Endothelial cell (in vitro differentiated cells): ENCODE measurements around the gene STON1. TPM values are rescaled to one million over a fixed set of nuclear protein-coding genes. Genes with fewer than 3 reads are reported as not detected.
"Not testable (repeated sequence)": the region's sequence is repeated elsewhere in the genome, so short reads cannot be mapped to it uniquely, and the experiment has no call there.

Experiments used
- DNase-seq: peaks from one replicate; pipeline ENCODE4 v3.0.0; 2021; ENCODE audit warnings: low spot score
- H3K27ac Mint-ChIP-seq: one replicate; pipeline ENCODE4 v1.8.0; 2021; ENCODE audit warnings: mixed read lengths, inconsistent platforms; ENCODE audit not compliant: unreplicated experiment
- H3K27me3 Mint-ChIP-seq: one replicate; pipeline ENCODE4 v1.8.0; 2021; ENCODE audit warnings: mild to moderate bottlenecking, moderate library complexity, mixed read lengths, inconsistent platforms; ENCODE audit not compliant: unreplicated experiment
- H3K36me3 Mint-ChIP-seq: one replicate; pipeline ENCODE4 v1.8.0; 2021; ENCODE audit warnings: mild to moderate bottlenecking, low read depth, mixed read lengths, inconsistent platforms; ENCODE audit not compliant: unreplicated experiment
- H3K4me1 Mint-ChIP-seq: one replicate; pipeline ENCODE4 v1.8.0; 2021; ENCODE audit warnings: mild to moderate bottlenecking, mixed read lengths, inconsistent platforms; ENCODE audit not compliant: unreplicated experiment
- H3K4me3 Mint-ChIP-seq: one replicate; pipeline ENCODE4 v1.8.0; 2021; ENCODE audit warnings: mild to moderate bottlenecking, mixed read lengths, inconsistent platforms; ENCODE audit not compliant: unreplicated experiment
- H3K9me3 Mint-ChIP-seq: one replicate; pipeline ENCODE4 v1.8.0; 2021; ENCODE audit warnings: mixed read lengths, inconsistent platforms; ENCODE audit not compliant: unreplicated experiment
- total RNA-seq: library from RNA; stranded (reverse); fragmentation: NEBNext Ultra II Directional; extraction: Animal tissue kit (Norgen Biotek cat#: 25700); gene quantifications from one replicate; pipeline ENCODE4 v1.2.1, GENCODE V29; 2021; ENCODE audit not compliant: unreplicated experiment
- TF ChIP-seq, protein P1 (sequence below): fragments of 200-600 bp; sonication (generic); IDR thresholded peaks from one replicate; pipeline ENCODE4 v1.5.0; 2021; ENCODE audit warnings: antibody characterized with exemption; ENCODE audit not compliant: unreplicated experiment

The STON1 gene
- total RNA-seq, 1 donor from 2014 or later = 3.1 TPM

DNA sequence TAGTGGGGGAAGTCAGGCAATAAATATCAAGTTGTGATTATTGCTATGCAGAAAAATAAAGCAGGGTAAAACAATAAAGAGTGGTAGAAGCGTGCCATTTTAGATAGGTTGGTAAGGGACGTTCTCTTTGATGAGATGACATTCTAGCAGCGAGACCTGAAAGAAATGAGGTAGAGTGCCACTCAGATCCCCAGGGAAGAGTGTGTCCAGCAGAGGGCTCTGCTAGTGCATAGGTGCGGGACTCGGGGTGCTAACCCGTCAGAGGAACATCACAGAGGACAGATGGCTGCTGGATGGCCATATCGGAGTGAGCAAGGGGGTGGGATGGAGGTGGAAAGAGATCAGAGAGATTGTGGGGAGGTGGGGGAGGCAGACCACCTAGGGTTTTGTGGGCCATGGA lies 71.4 kb downstream of the STON1 start:
- Mint-ChIP-seq H3K4me1 (no peaks in the 10 kb centered on the region), H3K27ac (no peak overlapping the region), H3K9me3 (no peaks in the 10 kb centered on the region), H3K36me3 (no peaks in the 10 kb centered on the region), H3K27me3 (no peaks in the 10 kb centered on the region), H3K4me3 (no peak overlapping the region)
- DNase-seq = peak; percentile 28
- TF ChIP-seq, protein P1, sequence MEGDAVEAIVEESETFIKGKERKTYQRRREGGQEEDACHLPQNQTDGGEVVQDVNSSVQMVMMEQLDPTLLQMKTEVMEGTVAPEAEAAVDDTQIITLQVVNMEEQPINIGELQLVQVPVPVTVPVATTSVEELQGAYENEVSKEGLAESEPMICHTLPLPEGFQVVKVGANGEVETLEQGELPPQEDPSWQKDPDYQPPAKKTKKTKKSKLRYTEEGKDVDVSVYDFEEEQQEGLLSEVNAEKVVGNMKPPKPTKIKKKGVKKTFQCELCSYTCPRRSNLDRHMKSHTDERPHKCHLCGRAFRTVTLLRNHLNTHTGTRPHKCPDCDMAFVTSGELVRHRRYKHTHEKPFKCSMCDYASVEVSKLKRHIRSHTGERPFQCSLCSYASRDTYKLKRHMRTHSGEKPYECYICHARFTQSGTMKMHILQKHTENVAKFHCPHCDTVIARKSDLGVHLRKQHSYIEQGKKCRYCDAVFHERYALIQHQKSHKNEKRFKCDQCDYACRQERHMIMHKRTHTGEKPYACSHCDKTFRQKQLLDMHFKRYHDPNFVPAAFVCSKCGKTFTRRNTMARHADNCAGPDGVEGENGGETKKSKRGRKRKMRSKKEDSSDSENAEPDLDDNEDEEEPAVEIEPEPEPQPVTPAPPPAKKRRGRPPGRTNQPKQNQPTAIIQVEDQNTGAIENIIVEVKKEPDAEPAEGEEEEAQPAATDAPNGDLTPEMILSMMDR = no peak

DNA sequence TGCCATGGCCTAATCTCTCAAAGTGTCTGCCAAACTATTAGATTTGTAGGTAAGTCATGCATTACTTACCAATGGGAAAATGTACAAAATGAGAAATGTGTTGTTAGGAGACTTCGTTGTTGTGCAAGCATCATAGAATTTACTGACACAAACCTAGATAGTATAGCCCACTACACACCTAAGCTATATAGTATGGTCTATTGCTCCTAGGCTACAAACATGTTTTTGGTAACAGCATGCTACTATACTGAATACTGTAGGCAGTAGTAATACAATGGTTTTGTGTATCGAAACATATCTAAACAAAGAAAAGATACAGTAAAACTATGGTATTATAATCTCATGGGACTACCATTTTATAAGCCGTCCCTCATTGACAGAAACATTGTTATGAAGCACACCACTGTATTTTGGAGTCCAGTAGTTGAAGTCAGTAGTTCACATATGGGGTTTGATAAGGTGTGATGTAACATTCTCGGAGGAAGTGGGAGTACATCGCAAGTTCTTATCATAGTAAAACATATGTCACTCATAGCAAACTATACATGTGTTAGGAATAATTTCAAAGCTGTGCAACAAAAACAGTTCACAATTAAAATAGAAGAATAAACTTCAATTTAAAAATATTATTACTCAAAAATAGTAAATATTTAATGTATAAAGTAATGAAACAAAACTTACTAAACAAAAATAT lies 75.7 kb downstream of the STON1 start:
- H3K4me3 Mint-ChIP-seq = no peak overlapping the region
- peaks cover 1% of the 10 kb centered on the region for H3K27me3 Mint-ChIP-seq
- no peaks in the 10 kb centered on the region for H3K4me1 Mint-ChIP-seq
- DNase-seq = no peak
- H3K36me3 Mint-ChIP-seq = no peaks in the 10 kb centered on the region
- no peak overlapping the region for H3K27ac Mint-ChIP-seq
- TF ChIP-seq, protein P1 = no peak
- H3K9me3 Mint-ChIP-seq = no peaks in the 10 kb centered on the region

DNA sequence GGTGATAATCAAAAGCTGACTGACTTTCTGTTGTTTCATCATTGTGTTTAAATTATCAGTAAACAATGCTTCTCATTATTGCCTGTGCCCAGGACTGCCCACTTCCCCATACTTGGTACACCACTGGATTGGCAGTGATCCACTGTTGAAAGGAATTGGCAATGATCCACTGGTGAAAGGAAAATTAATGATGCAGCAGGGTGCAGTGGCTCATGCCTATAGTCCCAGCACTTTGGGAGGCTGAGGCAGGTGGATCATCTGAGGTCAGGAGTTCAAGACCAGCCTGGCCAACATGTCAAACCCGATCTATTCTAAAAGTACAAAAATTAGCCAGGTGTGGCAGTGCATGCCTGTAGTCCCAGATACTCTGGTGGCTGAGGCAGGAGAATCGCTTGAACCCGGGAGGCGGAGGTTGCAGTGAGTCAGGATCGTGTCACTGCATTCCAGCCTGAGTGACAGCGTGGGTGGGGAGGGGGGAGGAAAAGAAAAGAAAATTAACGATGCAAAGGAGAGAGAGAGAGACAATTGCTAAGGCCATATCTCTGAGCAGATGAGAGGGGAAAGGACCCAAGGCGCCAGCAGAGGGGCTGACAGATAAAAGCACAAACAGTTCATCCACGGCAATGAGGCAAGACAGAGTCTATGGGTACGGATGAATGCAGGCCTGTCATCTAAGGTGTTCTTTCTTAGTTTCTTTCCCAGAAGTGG lies 77.5 kb downstream of the STON1 start:
- Mint-ChIP-seq H3K9me3 (no peaks in the 10 kb centered on the region), H3K27me3 (peaks cover 1% of the 10 kb centered on the region), H3K4me3 (no peak overlapping the region), H3K4me1 (no peaks in the 10 kb centered on the region), H3K36me3 (no peaks in the 10 kb centered on the region), H3K27ac (no peak overlapping the region)
- DNase-seq = no peak
- TF ChIP-seq, protein P1 = no peak

DNA sequence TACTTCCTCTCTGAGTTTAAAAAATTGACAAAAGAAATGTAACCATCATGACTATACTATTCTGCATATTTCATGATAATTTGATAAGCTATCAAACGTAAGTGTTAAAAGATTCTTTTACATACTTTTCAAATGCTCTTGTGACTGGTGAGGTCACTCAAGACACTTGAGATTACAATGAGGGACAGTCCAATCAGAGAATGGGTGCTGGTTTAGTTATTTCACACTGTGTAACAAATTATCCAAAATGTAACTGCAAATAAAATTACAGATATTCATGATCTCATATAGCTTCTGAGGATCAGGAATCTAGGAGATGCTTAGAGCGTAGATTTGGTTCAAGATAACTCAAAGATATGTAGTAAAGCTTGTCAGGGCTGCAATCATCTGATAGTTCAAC lies 83.3 kb downstream of the STON1 start:
- H3K27ac Mint-ChIP-seq = no peak overlapping the region
- no peaks in the 10 kb centered on the region for H3K9me3 Mint-ChIP-seq
- H3K36me3 Mint-ChIP-seq = peaks cover 5% of the 10 kb centered on the region
- no peaks in the 10 kb centered on the region for H3K4me1 Mint-ChIP-seq
- peaks cover 3% of the 10 kb centered on the region for H3K27me3 Mint-ChIP-seq
- TF ChIP-seq, protein P1 = no peak
- no peak overlapping the region for H3K4me3 Mint-ChIP-seq
- no peak for DNase-seq

DNA sequence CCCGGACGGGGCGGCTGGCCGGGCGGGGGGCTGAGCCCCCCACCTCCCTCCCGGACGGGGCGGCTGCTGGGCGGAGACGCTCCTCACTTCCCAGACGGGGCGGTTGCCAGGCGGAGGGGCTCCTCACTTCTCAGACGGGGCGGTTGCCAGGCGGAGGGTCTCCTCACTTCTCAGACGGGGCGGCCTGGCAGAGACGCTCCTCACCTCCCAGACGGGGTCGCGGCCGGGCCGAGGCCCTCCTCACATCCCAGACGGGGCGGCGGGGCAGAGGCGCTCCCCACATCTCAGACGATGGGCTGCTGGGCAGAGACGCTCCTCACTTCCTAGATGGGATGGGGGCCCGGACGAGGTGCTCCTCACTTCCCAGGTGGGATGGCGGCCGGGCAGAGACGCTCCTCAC lies 84.6 kb downstream of the STON1 start:
- H3K4me1 Mint-ChIP-seq, H3K27ac Mint-ChIP-seq, H3K36me3 Mint-ChIP-seq, H3K9me3 Mint-ChIP-seq, DNase-seq, H3K4me3 Mint-ChIP-seq, H3K27me3 Mint-ChIP-seq: not testable (repeated sequence)
